Measurements from ENCODE around the gene ANKMY1. TPM values are rescaled to one million over a fixed set of nuclear protein-coding genes. Genes with fewer than 3 reads are reported as not detected.

The ANKMY1 gene
- total and polyA plus RNA-seq, 2 donors, result 6.6 to 10.3 TPM

DNA sequence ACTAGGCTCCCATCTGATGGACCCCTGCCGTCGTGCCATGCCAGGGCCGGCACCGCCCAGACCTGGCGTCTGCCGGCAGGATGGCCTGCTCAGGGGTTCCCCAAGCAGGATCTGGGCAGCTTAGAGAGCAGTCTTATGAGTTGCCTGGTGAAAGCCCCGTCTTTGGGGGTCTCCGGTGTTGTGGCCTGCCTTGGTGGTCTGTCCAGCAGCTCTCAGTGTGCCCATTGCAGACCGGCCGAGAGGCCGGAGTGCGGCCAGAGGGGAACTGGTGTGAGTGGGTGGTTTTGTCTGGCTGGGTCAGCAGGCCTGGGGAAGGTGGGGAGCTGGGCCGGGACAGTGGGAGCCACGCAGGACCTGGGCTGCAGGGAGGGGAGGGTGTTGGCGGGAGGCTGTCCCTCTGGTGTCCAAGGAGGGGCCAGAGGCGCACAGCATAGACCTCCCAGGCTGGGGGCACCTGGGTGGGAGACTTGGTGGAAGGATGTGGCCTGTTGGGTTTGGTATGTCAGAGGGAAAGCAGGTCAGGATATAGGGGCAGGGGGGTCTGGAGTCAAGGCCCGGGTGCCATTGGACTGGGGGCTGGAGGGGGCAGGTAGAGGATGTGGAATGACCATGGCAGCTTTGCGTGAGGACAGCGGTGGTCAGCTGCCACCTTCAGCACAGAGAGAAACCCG lies 105.9 kb downstream of the ANKMY1 start:
- Histone ChIP-seq H3K9me3 (ENCODE audit: control insufficient read depth in 2 of 2, insufficient read depth in 1 of 2, low read length in 1 of 2) (no peaks in the 10 kb centered on the region), H3K4me3 (ENCODE audit: low read length in 2 of 2) (peak overlapping the region in 1 of 2 donors; percentile 42), H3K27me3 (ENCODE audit: control insufficient read depth in 2 of 2, insufficient read depth in 1 of 2, low read length in 1 of 2) (peaks cover 58 to 74% of the 10 kb centered on the region in 2 donors), H3K27ac (ENCODE audit: low read depth in 1 of 2, low read length in 1 of 2) (no peak overlapping the region), H3K36me3 (ENCODE audit: control insufficient read depth in 2 of 2, insufficient read depth in 2 of 2, low read length in 1 of 2) (no peaks in the 10 kb centered on the region), H3K4me1 (ENCODE audit: control insufficient read depth in 2 of 2, insufficient read depth in 2 of 2, low read length in 2 of 2) (peaks cover 0 to 14% of the 10 kb centered on the region in 2 donors)
- WGBS, result 71% methylated on average over 20 of the region's 20 CpGs
- no peak for DNase-seq (ENCODE audit: low read depth in 6 of 9, low spot score in 9 of 9)

DNA sequence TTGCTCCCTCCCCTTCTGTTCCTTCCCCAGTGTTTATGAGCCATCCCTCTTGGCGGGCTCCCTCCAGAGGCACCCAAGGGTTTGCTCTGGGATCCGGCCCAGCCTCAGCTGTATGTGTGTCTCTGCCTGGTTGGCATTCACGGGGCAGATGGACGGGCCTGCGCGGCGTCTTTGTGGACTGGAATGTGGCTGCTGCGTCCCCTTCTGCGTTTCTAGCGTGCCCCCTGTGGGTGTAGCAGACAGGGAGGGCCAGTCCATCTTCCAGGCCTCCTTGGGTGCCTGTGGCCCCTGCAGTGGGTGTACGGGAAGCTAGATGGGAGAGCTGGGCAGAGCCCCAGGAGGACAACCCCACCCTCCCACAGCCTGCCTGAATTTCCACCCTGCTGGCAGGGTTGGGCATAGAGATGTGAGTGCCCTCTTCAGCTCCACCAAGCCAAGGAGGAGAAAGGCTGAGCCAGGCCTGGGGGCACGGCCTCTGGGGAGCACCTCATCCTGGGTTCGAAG lies 106.6 kb downstream of the ANKMY1 start:
- H3K27ac ChIP-seq (ENCODE audit: low read depth in 1 of 2, low read length in 1 of 2), result no peak overlapping the region
- WGBS, result 89% methylated on average over 13 of the region's 13 CpGs
- H3K36me3 ChIP-seq (ENCODE audit: control insufficient read depth in 2 of 2, insufficient read depth in 2 of 2, low read length in 1 of 2), result no peaks in the 10 kb centered on the region
- H3K4me1 ChIP-seq (ENCODE audit: control insufficient read depth in 2 of 2, insufficient read depth in 2 of 2, low read length in 2 of 2), result peaks cover 0 to 14% of the 10 kb centered on the region in 2 donors
- H3K4me3 ChIP-seq (ENCODE audit: low read length in 2 of 2), result no peak overlapping the region
- DNase-seq (ENCODE audit: low read depth in 6 of 9, low spot score in 9 of 9), result no peak
- peaks cover 50 to 67% of the 10 kb centered on the region in 2 donors for H3K27me3 ChIP-seq (ENCODE audit: control insufficient read depth in 2 of 2, insufficient read depth in 1 of 2, low read length in 1 of 2)
- H3K9me3 ChIP-seq (ENCODE audit: control insufficient read depth in 2 of 2, insufficient read depth in 1 of 2, low read length in 1 of 2), result no peaks in the 10 kb centered on the region

DNA sequence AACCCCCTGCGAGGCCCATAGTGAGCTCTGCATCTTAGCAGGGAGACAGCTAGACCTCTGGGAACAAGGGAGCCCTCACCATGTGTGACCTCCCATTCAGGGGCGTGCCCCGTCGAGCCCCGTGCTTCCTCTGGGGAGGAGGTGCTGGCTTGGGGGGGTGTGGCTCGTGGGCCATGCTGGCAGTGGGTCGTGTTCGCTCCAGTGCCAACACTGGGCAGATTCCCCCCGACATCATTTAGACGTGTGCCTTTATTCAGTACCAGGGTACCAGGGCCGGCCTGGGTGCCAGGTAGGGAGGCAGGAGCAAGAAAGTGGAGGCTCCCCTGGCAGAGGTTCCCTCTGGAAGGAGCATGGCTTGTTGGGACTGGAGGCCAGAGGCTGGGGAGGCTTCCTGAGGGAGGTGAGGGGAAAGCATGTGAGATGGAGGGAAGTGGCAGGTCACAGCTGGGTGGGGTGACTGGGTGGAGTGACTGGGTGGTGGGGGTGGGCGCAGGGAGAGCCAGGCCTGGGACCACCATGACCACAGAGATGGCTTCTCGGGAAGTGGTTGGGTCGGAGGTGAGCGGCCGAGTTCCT lies 107.2 kb downstream of the ANKMY1 start:
- no peak for DNase-seq (ENCODE audit: low read depth in 6 of 9, low spot score in 9 of 9)
- WGBS, result 75% methylated on average over 16 of the region's 16 CpGs
- H3K27ac ChIP-seq (ENCODE audit: low read depth in 1 of 2, low read length in 1 of 2), result peak overlapping the region in 1 of 2 donors; percentile 32
- peaks cover 0 to 14% of the 10 kb centered on the region in 2 donors for H3K4me1 ChIP-seq (ENCODE audit: control insufficient read depth in 2 of 2, insufficient read depth in 2 of 2, low read length in 2 of 2)
- H3K9me3 ChIP-seq (ENCODE audit: control insufficient read depth in 2 of 2, insufficient read depth in 1 of 2, low read length in 1 of 2), result no peaks in the 10 kb centered on the region
- no peaks in the 10 kb centered on the region for H3K36me3 ChIP-seq (ENCODE audit: control insufficient read depth in 2 of 2, insufficient read depth in 2 of 2, low read length in 1 of 2)
- H3K4me3 ChIP-seq (ENCODE audit: low read length in 2 of 2), result no peak overlapping the region
- peaks cover 45 to 62% of the 10 kb centered on the region in 2 donors for H3K27me3 ChIP-seq (ENCODE audit: control insufficient read depth in 2 of 2, insufficient read depth in 1 of 2, low read length in 1 of 2)

DNA sequence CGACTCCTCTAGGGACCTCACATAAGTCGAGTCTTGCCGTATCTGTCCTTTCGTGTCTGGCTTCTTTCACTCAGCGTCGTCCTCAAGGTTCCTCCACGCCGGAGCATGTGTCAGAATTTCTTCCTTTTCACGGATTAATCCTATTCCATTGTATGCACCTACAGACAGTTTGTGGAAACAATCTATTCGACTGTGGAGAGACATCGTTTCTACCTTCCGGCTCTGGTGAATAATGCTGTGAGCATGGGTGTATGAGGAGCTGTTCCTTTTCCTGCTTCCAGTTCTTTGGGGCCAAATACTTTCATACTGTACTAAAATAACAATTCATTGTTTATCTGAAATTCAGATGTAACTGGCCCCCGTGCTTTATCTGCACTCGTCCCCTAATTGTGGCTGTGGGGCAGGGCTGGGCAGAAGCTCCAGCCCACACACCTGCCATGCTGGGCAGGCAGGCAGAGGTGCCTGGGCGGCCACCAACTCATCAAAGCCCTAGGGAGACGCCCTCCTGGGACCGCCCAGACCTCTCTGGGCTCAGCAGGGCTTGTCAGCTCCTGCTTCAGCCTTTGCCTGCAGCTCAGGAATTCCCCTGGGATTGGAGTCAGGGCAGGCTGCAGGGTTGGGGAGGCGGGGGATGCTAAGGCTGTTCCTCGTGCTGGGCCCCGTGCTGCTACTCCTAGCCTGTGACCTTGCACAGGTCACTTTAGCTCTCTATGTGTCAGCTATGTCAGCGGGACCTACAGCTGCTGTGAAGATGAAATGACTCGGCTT lies 107.8 kb downstream of the ANKMY1 start:
- peak in 1 of 9 donors; percentile 10 for DNase-seq (ENCODE audit: low read depth in 6 of 9, low spot score in 9 of 9)
- H3K27me3 ChIP-seq (ENCODE audit: control insufficient read depth in 2 of 2, insufficient read depth in 1 of 2, low read length in 1 of 2), result peaks cover 38 to 55% of the 10 kb centered on the region in 2 donors

DNA sequence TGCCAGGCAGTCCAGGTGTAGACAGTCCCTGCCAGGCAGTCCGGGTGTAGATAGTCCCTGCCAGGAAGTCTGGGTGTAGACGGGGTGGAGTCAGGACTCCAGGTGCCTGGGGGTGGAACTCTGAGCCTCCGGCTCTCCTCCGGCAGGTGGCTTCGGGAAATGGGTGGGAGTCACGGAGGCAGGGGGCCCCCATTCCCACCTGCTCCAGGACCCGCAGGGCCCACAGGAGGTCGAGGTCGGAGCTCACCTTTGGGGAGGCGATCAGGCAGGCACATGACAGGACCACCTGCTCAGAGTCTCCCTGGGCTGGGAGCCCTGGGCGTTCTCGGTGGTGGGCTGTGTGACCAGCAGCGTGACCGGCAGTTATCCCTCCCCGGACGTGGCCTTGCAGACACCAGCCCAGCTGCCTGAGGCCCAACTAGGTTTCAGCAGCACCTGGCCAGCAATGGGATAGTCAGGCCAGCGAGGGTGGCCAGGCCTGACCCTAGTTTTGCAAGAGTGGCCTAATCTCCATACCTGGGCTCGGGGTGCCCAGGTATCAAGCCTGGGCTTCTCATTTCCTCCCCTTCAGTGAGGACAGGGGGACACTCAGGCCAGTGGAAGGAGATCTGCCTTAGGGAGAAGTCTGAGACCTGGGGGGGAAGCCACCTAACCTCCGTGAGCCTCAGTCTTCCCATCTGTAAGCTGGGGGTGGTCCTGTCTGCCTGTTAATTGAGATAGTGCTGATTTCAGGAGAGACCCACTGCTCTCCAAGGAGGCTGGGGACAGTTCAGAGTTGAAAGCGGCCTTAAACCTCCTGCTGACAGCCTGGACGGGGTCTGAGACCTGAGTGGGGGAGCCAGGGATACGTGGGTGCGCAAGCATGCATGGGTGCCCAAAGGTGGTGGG lies 109.2 kb downstream of the ANKMY1 start:
- no peak overlapping the region for H3K27ac ChIP-seq (ENCODE audit: low read depth in 1 of 2, low read length in 1 of 2)
- WGBS, result 91% methylated on average over 23 of the region's 23 CpGs
- peaks cover 0 to 14% of the 10 kb centered on the region in 2 donors for H3K4me1 ChIP-seq (ENCODE audit: control insufficient read depth in 2 of 2, insufficient read depth in 2 of 2, low read length in 2 of 2)
- no peaks in the 10 kb centered on the region for H3K9me3 ChIP-seq (ENCODE audit: control insufficient read depth in 2 of 2, insufficient read depth in 1 of 2, low read length in 1 of 2)
- DNase-seq (ENCODE audit: low read depth in 6 of 9, low spot score in 9 of 9), result no peak
- no peak overlapping the region for H3K4me3 ChIP-seq (ENCODE audit: low read length in 2 of 2)
- H3K27me3 ChIP-seq (ENCODE audit: control insufficient read depth in 2 of 2, insufficient read depth in 1 of 2, low read length in 1 of 2), result peaks cover 26 to 42% of the 10 kb centered on the region in 2 donors
- no peaks in the 10 kb centered on the region for H3K36me3 ChIP-seq (ENCODE audit: control insufficient read depth in 2 of 2, insufficient read depth in 2 of 2, low read length in 1 of 2)

More for the DNA sequence above, 107.8 kb downstream of the ANKMY1 start:
- Histone ChIP-seq H3K9me3 (ENCODE audit: control insufficient read depth in 2 of 2, insufficient read depth in 1 of 2, low read length in 1 of 2) (no peaks in the 10 kb centered on the region), H3K36me3 (ENCODE audit: control insufficient read depth in 2 of 2, insufficient read depth in 2 of 2, low read length in 1 of 2) (no peaks in the 10 kb centered on the region), H3K4me1 (ENCODE audit: control insufficient read depth in 2 of 2, insufficient read depth in 2 of 2, low read length in 2 of 2) (peaks cover 0 to 14% of the 10 kb centered on the region in 2 donors), H3K4me3 (ENCODE audit: low read length in 2 of 2) (no peak overlapping the region), H3K27ac (ENCODE audit: low read depth in 1 of 2, low read length in 1 of 2) (peak overlapping the region in 1 of 2 donors; percentile 32)
- 82% methylated on average over 22 of the region's 22 CpGs for WGBS

DNA sequence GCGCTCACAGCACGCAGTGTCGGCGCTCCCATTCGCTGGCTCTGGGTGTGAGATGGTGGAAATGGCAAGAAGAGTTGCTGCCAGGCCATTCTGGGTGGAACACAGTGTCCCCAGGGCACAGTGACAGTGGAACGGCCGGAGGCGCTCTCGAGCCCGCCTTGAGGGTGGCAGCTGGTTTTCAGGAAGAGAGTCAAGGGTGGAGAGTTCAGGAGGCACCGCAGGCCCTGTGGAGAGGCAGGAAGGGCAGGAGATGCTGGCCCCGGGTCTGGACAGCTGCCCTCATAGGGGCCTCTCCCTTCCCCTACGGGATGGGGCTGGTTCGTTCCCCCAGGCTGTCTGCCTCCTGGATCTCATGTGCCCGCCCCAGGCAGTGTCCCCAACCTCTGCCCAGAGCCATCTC lies 109.9 kb downstream of the ANKMY1 start:
- DNase-seq (ENCODE audit: low read depth in 6 of 9, low spot score in 9 of 9), result no peak
- Histone ChIP-seq H3K4me3 (ENCODE audit: low read length in 2 of 2) (no peak overlapping the region), H3K36me3 (ENCODE audit: control insufficient read depth in 2 of 2, insufficient read depth in 2 of 2, low read length in 1 of 2) (no peaks in the 10 kb centered on the region), H3K4me1 (ENCODE audit: control insufficient read depth in 2 of 2, insufficient read depth in 2 of 2, low read length in 2 of 2) (peaks cover 0 to 14% of the 10 kb centered on the region in 2 donors), H3K9me3 (ENCODE audit: control insufficient read depth in 2 of 2, insufficient read depth in 1 of 2, low read length in 1 of 2) (no peaks in the 10 kb centered on the region), H3K27ac (ENCODE audit: low read depth in 1 of 2, low read length in 1 of 2) (no peak overlapping the region), H3K27me3 (ENCODE audit: control insufficient read depth in 2 of 2, insufficient read depth in 1 of 2, low read length in 1 of 2) (peaks cover 24 to 40% of the 10 kb centered on the region in 2 donors)
- 88% methylated on average over 15 of the region's 15 CpGs for WGBS

DNA sequence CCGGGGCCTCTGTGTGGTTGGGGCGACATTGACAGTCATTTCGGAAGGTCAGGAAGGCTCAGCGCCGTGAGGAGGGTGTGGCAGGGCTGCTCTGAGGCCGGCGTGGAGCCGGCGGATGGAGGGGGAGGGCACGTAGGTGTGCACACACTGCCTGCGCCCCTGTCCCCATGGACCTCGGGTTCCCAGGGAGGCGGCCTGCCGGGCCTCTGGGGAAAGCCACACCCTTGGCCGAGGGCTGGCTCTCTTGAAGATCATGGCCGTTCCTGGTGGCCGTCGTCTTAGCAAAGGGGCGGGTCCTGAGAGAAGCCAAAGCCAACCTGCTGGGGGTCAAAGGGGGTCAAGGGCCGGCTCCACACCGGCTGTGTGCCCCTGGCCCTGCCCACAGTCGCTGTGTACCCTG lies 110.5 kb downstream of the ANKMY1 start:
- DNase-seq (ENCODE audit: low read depth in 6 of 9, low spot score in 9 of 9), result no peak
- H3K4me1 ChIP-seq (ENCODE audit: control insufficient read depth in 2 of 2, insufficient read depth in 2 of 2, low read length in 2 of 2), result peaks cover 0 to 14% of the 10 kb centered on the region in 2 donors
- 89% methylated on average over 22 of the region's 22 CpGs for WGBS
- H3K27me3 ChIP-seq (ENCODE audit: control insufficient read depth in 2 of 2, insufficient read depth in 1 of 2, low read length in 1 of 2), result peaks cover 18 to 37% of the 10 kb centered on the region in 2 donors
- H3K4me3 ChIP-seq (ENCODE audit: low read length in 2 of 2), result no peak overlapping the region
- no peaks in the 10 kb centered on the region for H3K9me3 ChIP-seq (ENCODE audit: control insufficient read depth in 2 of 2, insufficient read depth in 1 of 2, low read length in 1 of 2)
- no peak overlapping the region for H3K27ac ChIP-seq (ENCODE audit: low read depth in 1 of 2, low read length in 1 of 2)
- no peaks in the 10 kb centered on the region for H3K36me3 ChIP-seq (ENCODE audit: control insufficient read depth in 2 of 2, insufficient read depth in 2 of 2, low read length in 1 of 2)

DNA sequence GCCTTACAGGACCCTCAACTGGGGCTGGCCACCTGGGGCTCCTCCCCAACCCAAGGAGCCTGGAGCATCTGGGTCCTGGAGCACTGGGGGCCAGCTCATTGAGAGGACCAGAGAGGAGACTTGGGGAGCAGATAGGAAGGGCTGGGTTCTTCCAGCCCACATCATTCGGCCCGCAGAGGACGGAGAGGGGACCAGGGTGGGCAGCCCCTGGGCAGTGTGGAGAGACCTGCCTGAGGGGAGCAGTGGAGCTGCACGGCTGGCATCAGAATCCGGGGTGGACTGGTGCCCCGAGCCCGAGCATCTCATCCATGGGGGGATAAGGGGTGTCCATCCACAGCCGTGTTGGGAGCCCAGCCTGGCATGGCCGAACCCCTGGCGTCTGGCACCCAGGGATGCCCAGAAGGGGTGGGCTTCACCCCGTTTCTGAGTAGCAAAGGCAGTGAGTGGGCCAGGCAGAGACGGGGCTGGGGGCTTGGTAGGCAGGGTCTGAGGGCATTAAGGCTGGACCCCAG lies 111.1 kb downstream of the ANKMY1 start:
- Histone ChIP-seq H3K4me1 (ENCODE audit: control insufficient read depth in 2 of 2, insufficient read depth in 2 of 2, low read length in 2 of 2) (peaks cover 0 to 9% of the 10 kb centered on the region in 2 donors), H3K27ac (ENCODE audit: low read depth in 1 of 2, low read length in 1 of 2) (no peak overlapping the region), H3K27me3 (ENCODE audit: control insufficient read depth in 2 of 2, insufficient read depth in 1 of 2, low read length in 1 of 2) (peaks cover 12 to 31% of the 10 kb centered on the region in 2 donors), H3K9me3 (ENCODE audit: control insufficient read depth in 2 of 2, insufficient read depth in 1 of 2, low read length in 1 of 2) (no peaks in the 10 kb centered on the region), H3K36me3 (ENCODE audit: control insufficient read depth in 2 of 2, insufficient read depth in 2 of 2, low read length in 1 of 2) (no peaks in the 10 kb centered on the region), H3K4me3 (ENCODE audit: low read length in 2 of 2) (no peak overlapping the region)
- DNase-seq (ENCODE audit: low read depth in 6 of 9, low spot score in 9 of 9), result no peak
- 92% methylated on average over 12 of the region's 12 CpGs for WGBS
